NCI-H2196 (cell line): Measurements from ENCODE around the gene TMEM131L.

Experiments
- DNase-seq: peaks from one replicate; lab custom pipeline; 2025; ENCODE audit not compliant: unreplicated experiment; lab: John Stamatoyannopoulos, UW

TMEM131L gene

GRCh38 chr4:153521478-153521877 is 55.3 kb downstream of the TMEM131L start:
- no peak for DNase-seq

DNA sequence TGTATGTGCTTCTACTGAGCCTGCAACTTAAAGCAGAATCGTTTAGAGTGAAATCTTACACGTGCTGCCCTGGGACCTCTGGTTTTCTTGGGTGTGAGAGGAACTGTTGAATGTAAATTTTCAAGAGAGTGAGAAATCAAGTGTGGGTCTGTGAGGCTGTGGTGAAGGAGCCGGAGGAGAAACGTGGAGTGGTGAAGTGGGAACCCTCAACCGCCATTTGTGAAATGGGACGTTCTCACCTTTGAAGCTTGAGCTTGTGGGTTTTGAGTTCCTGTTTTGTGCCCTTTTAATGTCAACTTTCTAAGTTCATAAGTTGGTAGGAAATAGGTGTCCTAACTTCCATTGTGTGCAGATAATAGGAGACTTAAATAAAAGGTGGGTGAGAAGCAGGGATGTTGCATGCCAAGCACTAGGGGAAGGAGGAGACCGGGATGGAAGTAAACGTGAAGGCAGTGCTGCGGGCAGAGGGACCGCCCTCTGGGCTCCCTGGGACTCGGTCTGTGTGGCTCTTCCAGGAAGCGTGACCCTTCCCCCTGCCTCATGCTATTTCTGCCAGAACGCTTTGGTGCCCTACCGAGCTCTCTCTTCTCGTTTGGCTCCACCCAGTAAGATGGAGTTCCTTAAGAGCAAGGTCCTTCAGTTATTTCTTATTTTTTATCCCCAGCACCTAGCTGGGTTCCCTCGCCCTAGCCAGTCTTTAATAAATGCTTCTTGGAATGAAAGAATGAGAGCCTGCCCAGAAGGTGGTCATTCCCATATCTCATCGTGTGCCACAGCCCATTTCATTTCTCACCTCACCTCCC is 56.0 kb downstream of the TMEM131L start:
- no peak for DNase-seq

GRCh38 chr4:153522802-153523094 is 56.6 kb downstream of the TMEM131L start:
- no peak for DNase-seq

GRCh38 chr4:153523164-153523796 is 57.1 kb downstream of the TMEM131L start:
- DNase-seq, result no peak

DNA sequence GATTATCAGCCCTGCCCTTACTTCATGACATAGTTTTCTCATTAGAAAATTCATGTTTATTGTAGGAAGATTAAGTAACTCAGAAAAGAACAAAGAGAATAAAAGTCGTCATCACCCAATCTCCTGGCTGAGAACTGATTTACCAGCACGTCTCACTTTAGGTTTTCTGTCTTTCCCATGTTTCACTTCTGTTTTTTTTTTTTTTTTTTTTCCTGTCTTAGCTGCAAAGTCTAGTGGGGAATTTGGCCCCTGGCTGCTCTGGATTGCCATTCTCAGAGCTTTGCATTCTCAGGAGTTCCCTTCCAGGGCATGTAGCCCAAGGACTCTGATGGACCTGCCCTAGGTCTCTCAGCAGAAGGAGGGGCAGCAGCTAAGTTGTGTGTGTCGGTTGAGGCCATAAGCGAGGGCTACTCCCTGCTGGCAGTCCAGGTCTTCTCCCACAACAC is 57.8 kb downstream of the TMEM131L start:
- DNase-seq, result no peak

DNA sequence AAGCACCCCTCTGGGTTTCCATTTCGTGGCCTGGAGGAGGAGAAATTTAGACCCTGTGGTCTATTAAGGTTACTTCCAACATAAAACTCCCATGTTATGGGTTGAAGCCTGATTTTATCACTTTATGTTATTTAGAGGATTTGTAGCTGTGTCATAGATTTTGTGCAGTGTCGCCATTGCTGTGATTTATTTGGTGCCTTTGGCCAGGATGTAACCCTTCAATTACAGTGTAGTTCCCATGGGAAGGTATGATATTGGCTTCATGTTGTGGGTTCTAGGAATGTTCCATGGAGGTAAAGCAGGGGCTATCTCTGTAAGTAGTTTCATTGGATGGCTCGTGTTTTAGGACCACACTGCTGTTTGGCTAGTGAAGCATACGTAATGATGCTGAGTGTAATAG is 58.5 kb downstream of the TMEM131L start:
- DNase-seq, result no peak

- DNase-seq, result no peak
Observed at GRCh38 chr4:153527690-153528089, 61.5 kb downstream of the TMEM131L start.

DNA sequence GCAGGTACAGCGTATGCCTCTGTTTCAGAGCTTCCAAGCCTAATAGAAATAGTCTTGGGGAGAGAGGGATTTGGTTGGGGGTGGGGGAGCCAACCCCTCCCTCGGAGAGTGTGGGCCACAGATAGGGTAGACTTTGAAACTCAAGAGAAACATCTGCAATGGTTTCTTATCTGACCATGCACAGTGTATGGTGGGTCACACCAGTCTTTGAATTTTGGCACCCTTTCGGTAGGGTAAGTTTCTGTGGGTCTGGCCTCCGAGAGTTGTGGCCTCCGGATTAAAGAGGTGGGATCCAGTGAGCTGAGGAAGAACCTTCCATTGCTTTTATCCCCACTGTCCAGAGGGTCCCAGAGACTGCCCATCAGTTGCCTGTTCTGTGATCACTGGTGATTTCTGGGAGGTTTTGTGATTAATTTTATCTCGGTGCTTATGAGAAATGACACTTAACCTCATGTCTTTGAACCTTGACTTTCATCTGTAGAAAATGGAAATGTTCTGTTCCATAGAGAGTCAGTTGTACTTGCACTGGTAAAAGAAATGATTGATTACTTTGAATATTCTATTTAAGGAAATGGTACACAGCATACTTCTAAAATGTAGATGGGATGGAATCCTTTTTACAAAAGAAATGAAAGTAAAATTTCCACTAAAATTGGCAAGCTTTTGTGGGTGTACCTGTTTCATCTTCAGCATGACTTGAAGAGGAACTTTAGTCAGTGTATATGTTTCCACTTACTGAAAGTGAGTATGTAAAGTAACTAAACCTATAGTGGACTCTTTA is 62.7 kb downstream of the TMEM131L start:
- no peak for DNase-seq

- DNase-seq, result no peak
Observed at GRCh38 chr4:153529646-153530045, 63.5 kb downstream of the TMEM131L start.

DNA sequence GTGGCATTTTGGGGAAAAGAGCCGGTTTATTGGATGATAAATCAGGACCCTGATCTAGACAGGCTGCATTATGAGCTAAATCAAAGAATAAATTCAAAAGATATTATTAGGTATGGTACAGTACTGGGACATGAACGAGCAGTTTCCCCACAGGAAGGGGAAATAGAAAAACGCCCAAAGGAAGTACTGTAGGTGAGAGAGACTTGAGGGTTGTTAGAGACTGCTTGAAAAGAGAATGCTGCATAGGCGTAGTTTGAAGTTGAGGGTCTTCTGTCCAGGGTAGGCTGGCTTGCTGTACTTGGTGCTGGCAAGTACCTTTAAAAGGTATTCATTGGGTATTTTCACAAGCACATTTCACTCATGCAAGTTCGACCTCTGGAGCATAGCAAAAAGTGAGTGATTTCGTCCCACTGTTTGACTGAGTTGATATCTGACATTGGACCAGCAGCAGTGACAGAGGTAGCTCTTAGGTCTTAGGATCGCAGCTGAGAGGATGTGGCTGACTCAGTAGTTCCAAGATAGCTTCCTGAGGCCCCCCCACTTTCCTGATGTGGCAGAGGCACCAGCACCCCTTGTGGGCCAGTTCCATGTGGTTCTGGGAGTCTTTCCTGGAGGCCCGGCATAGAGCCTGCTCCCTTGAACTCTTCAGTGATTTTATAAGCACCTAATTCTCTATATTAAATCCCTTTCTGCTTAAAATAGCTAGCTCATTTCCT is 64.3 kb downstream of the TMEM131L start:
- no peak for DNase-seq

DNA sequence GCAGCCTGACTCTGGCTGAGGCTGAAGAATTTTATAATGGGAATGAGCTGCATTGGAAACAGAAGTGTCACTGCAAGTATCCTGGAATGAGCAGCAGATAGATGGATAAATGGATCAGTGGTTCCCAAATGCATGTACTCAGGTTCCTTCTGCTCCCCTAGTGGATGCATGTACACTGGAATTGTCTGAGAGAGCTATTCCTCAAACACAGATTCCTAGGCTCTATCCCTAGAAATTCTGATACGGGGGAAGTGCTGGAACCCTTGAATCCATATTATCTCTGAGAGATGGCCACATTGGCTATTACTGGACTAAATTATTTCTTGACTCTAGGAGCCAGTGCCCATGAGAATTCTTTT is 64.8 kb downstream of the TMEM131L start:
- no peak for DNase-seq

DNA sequence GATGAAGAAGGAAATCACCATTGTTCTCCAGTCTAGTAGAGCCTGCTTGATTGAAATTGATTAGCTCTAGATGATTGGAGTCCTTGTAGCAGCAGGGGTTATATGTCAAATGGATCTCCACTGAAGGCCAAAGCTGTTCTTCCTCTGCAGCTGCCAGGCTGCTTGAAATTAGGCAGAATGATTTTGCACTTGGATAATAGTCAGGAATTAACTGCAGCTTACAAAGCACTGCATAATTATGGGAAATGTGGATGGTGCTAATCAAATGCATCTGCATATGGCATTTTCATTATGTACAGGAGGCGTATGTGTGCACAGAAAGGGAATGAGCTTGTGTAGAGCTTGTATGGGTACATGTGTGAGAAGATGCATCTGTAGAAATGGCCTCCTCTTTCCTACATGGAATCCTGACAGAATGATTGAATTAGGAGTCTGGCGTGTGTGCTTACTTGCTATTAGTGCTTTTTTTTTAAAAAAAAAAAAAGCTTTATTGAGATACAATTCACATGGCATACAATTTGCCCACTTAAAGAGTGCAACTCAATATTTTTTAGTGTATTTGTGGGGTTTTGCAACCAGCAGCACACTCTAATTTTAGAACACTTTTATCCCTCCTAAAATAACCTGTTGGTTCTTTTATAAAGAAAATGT is 65.9 kb downstream of the TMEM131L start:
- DNase-seq, result no peak

DNA sequence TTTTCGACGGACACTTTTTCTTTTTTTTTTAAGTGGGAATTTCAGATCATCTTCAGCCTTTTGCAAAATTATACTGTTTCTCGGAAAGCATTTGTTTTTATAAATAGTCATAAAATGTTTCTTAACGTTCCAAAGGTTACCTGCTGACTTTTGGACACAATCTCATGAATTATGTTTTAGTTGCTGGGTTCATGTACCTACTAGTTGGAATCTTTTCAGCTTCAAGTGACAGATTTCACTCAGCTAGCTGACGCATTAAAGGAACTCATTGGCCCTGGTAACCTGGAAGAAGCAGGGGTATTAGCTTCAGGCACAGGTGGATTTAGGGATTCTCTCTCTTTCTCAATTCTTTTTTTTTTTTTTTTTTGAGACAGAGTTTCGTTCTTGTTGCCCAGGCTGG is 66.5 kb downstream of the TMEM131L start:
- DNase-seq, result no peak

GRCh38 chr4:153533387-153533786 is 67.2 kb downstream of the TMEM131L start:
- DNase-seq, result no peak

- DNase-seq, result no peak
Observed at GRCh38 chr4:153534792-153535629, 68.9 kb downstream of the TMEM131L start.

DNA sequence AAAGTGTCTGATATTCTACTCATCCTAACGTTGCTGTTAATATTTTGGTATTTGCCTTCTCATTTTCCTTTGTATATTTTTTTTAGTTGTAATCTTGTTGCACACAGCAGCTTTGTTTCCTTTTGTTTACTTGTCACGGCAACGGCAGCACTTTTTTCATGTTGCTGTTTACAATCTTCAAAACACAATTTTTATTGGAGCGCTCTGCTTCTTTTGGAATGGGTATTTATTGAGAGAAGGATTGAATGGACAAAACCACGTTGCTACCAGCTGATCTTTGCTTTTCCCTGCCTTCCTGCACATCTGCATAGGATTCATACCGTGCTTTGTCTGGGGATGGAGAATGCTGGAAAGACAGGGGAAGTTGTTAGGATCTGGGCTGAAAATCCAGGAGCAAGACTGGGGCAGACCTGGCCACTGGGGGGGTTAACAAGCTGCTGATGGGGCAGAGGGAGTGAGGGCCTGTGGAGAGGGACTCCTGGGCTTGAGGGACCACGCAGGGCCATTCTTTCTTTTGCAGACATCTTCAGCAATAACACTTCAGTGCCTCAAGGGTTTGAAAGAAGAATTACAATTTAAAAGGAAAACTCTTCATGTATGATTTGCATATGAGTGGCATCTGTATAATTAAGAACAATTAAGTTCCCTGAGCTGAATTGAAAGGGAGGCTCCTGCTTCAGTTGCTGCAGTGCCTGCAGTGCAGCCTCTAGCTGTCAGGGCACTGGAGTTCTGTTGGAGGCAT is 69.8 kb downstream of the TMEM131L start:
- no peak for DNase-seq

DNA sequence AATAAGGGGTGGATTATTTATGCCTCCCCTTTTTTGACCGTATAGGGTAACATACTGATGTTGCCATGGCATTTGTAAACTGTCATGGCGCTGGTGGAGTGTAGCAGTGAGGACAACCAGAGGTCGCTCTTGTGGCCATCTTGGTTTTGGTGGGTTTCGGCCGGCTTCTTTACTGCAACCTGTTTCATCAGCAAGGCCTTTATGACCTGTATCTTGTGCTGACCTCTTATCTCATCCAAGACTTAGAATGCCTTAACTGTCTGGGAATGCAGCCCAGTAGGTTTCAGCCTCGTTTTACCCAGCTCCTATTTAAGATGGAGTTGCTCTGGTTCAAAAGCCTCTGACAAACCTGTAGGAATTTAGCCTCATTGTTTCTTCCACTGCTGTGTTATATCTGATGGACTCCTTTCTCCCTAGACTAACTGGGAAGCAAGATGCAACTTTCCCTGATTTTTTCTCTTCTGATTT is 71.4 kb downstream of the TMEM131L start:
- DNase-seq, result no peak

DNA sequence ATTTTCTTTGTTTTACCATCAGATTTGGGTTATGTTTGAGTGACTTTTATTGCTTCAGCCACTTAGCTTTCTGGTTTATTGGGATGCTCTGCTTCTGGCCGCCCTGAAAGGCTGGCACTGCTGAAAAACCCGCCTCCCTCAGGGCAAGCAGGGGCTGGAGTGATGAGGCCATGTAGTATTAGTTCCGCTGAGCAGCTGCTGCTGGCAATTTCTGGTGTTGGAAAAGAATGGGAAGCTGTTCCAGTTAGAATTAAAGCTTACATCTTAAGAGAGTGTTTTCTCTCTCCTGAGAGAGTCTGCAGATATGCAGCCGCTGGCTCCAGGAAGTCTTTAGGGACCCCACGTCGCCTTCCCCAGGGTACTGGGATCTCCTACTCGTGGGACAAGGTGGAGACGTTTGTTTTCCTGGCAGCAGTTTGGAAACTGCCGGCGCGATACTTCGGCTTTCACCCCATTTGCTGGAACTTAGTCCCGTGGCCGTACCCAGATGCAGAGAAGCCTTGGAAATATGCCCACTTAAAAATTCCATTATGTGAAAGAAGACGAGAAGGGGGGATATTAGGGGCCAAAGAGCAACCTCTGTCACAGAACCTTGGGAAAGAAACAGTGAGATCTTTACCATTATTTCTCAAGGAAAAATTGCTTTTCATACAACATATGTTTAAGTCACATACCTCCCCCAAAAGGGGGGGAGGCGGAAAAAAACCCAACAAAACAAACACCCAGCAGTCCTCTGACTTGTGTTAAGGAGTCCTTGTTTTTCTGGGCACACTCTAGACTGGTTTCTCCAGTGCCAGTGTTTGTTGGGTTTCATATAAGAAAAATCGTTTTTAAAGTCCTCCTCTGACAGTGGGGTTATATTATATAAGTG is 72.6 kb downstream of the TMEM131L start:
- no peak for DNase-seq
